OCI-LY3 (cell line): ENCODE data around the gene BBS2.

Source experiments
- H2AFZ ChIP-seq: fragments of 200-600, 300-600 bp; shearing (Covaris generic); 2 replicates; pipeline ENCODE4 v1.6.0; 2014; ENCODE audit warnings: antibody characterized with exemption, low read depth, low read length
- H3K27ac ChIP-seq: fragments of 200-600, 300-600 bp; sonication (generic); 2 replicates; pipeline ENCODE4 v1.5.1; 2014; ENCODE audit warnings: mild to moderate bottlenecking, low read length, moderate library complexity, mixed read lengths
- H3K27me3 ChIP-seq: fragments of 200-600, 300-600 bp; sonication (generic); 2 replicates; pipeline ENCODE4 v1.6.1; 2014; ENCODE audit warnings: low read depth, low read length, mixed read lengths
- H3K36me3 ChIP-seq: fragments of 200-600, 300-600 bp; sonication (generic); replicated peaks from 2 replicates; pipeline ENCODE3; 2014; ENCODE audit warnings: low read depth, low read length, mixed read lengths
- H3K4me1 ChIP-seq: fragments of 300-600, 200-600 bp; sonication (generic); 2 replicates; pipeline ENCODE4 v1.6.1; 2014; ENCODE audit warnings: low read length, mixed read lengths
- H3K4me2 ChIP-seq: fragments of 200-600, 300-600 bp; sonication (generic); 2 replicates; pipeline ENCODE4 v1.6.1; 2014; ENCODE audit warnings: low read length, mixed read lengths
- H3K4me3 ChIP-seq: fragments of 300-600, 200-600 bp; sonication (generic); 2 replicates; pipeline ENCODE4 v1.5.1; 2014; ENCODE audit warnings: antibody characterized with exemption, mild to moderate bottlenecking, low read length, moderate library complexity
- H3K79me2 ChIP-seq: fragments of 300-600, 200-600 bp; shearing (Covaris generic); 2 replicates; pipeline ENCODE4 v1.6.1; 2014; ENCODE audit warnings: mild to moderate bottlenecking, low read length, mixed read lengths
- H3K9ac ChIP-seq: fragments of 300-600, 200-600 bp; shearing (Covaris generic); 2 replicates; pipeline ENCODE4 v1.6.0; 2014; ENCODE audit warnings: mild to moderate bottlenecking, low read length, moderate library complexity
- H3K9me3 ChIP-seq: fragments of 200-600, 300-600 bp; shearing (Covaris generic); 2 replicates; pipeline ENCODE4 v1.6.1; 2014; ENCODE audit warnings: low read length, mixed read lengths; ENCODE audit not compliant: insufficient read depth
- H4K20me1 ChIP-seq: fragments of 200-600, 300-600 bp; sonication (generic); 2 replicates; pipeline ENCODE4 v1.6.1; 2016; ENCODE audit warnings: low read length, mixed read lengths; ENCODE audit not compliant: insufficient read depth
- EZH2phosphoT487 ChIP-seq: fragments of 200-600 bp; shearing (Covaris generic); IDR thresholded peaks from 2 replicates; pipeline ENCODE4 v1.6.1; 2018; ENCODE audit warnings: antibody characterized with exemption, mixed run types, low read depth
- TF ChIP-seq, protein P1 (sequence below): fragments of 200-600, 300-600 bp; sonication (generic); IDR thresholded peaks from 2 replicates; pipeline ENCODE4 v1.5.1; 2014; ENCODE audit warnings: antibody characterized with exemption, low read length, low read depth

Gene BBS2

DNA sequence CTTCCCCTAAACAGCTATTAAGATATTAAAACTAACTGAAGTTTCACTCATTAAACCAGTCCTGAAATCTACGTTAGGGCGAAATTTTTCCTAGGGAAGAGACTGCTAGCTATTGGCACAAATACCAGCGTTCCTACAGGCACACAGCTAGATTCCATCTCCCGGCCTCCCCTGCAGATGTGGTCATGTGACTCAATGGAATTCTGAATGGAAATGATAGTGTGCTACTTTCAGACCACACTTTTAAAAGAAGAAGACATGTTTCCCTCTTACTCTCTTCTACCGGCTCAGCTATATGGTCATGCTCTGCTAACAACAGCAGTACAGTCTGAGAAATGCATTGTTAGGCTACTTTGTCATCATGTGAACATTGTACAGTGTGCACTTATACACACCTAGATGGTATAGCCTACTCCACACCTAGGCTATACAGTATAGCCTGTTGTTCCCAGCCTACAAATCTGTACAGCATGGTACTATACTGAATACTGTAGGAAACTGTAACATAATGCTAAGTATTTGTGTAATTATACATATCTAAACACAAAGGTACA, 37.1 kb downstream of the BBS2 start:
- H3K27me3 ChIP-seq = no peaks in the 10 kb centered on the region
- no peak overlapping the region for H3K9ac ChIP-seq
- no peaks in the 10 kb centered on the region for H3K4me1 ChIP-seq
- no peaks in the 10 kb centered on the region for H4K20me1 ChIP-seq
- H3K4me2 ChIP-seq = no peak overlapping the region
- H3K4me3 ChIP-seq = no peak overlapping the region
- TF ChIP-seq, protein P1, sequence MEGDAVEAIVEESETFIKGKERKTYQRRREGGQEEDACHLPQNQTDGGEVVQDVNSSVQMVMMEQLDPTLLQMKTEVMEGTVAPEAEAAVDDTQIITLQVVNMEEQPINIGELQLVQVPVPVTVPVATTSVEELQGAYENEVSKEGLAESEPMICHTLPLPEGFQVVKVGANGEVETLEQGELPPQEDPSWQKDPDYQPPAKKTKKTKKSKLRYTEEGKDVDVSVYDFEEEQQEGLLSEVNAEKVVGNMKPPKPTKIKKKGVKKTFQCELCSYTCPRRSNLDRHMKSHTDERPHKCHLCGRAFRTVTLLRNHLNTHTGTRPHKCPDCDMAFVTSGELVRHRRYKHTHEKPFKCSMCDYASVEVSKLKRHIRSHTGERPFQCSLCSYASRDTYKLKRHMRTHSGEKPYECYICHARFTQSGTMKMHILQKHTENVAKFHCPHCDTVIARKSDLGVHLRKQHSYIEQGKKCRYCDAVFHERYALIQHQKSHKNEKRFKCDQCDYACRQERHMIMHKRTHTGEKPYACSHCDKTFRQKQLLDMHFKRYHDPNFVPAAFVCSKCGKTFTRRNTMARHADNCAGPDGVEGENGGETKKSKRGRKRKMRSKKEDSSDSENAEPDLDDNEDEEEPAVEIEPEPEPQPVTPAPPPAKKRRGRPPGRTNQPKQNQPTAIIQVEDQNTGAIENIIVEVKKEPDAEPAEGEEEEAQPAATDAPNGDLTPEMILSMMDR = no peak
- no peak for TF ChIP-seq EZH2phosphoT487
- H2AFZ ChIP-seq = no peak overlapping the region
- H3K36me3 ChIP-seq = peaks cover 10% of the 10 kb centered on the region
- H3K9me3 ChIP-seq = no peaks in the 10 kb centered on the region
- H3K79me2 ChIP-seq = no peaks in the 10 kb centered on the region
- no peak overlapping the region for H3K27ac ChIP-seq

DNA sequence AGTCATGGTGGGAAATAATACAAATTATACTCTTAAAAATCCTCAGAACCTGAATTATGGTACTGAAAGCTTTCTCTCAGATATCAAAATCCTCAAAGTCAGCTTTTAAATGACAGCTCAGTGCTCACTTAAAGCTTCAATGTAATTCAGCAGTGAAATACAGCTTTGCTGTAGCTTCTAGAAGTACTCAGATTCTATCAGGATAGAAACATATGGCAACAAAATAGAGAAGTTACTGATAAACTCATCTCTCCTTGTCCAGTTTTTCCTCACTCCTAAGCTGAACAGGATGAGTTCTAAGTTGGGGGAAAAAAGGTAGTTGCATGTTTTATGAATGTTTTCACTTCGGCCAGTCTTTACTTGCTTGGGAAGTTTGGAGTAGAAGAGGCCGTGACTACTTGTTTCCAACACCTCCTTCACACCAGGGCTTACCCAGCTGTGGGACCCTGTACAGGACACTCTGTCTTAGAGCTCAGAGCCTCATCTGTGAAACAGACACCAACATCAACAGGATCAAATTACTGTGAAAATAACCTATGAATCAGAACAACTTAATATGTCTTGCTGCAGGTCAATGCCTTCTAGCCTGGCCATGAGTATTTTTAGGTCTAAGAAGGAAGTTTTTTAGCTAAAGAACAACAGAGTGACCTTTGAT, 38.2 kb downstream of the BBS2 start:
- Histone ChIP-seq H3K27ac (no peak overlapping the region), H2AFZ (no peak overlapping the region), H3K4me2 (no peak overlapping the region), H3K4me3 (no peak overlapping the region), H3K79me2 (no peaks in the 10 kb centered on the region), H4K20me1 (no peaks in the 10 kb centered on the region), H3K36me3 (peaks cover 17% of the 10 kb centered on the region), H3K27me3 (no peaks in the 10 kb centered on the region), H3K4me1 (no peaks in the 10 kb centered on the region), H3K9ac (no peak overlapping the region), H3K9me3 (no peaks in the 10 kb centered on the region)
- TF ChIP-seq EZH2phosphoT487 = no peak
- TF ChIP-seq, protein P1 = no peak

DNA sequence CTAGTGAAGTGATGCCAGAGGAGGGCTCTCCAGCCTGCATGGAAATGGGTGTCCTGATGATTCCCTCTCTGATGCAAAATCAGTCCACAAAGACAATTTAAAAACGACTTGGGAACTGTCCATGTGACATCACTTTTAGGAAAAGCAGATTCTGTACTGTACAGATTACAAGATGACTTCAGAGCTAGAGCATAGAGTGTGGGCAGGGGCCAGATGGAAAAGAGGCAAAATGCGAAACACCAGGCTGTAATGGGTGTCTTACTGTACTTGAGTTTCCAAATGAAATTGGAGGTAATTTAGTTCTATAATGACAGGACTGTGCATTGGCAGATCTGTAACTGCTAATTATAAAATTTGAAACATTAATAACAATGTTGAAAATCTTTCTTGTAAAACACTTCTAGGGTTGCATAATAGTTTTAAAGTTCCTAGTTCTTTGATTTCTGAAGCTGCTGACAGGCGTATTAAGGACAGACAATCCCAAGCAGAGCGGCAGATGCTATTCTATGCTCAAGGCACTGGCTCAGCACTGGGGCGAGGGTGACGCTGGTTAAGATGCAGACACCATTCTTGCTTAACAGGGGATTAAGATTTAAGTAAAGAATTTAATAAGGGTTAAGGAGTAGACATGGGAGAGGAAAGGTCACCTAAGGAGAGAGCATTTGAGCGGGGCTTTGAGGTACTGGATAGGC, 38.9 kb downstream of the BBS2 start:
- Histone ChIP-seq H3K36me3 (peaks cover 19% of the 10 kb centered on the region), H3K79me2 (no peaks in the 10 kb centered on the region), H3K4me1 (no peaks in the 10 kb centered on the region), H4K20me1 (no peaks in the 10 kb centered on the region), H3K4me3 (no peak overlapping the region), H3K27ac (no peak overlapping the region), H2AFZ (no peak overlapping the region), H3K9ac (no peak overlapping the region), H3K27me3 (no peaks in the 10 kb centered on the region), H3K9me3 (no peaks in the 10 kb centered on the region), H3K4me2 (no peak overlapping the region)
- TF ChIP-seq EZH2phosphoT487 = no peak
- TF ChIP-seq, protein P1 = no peak

DNA sequence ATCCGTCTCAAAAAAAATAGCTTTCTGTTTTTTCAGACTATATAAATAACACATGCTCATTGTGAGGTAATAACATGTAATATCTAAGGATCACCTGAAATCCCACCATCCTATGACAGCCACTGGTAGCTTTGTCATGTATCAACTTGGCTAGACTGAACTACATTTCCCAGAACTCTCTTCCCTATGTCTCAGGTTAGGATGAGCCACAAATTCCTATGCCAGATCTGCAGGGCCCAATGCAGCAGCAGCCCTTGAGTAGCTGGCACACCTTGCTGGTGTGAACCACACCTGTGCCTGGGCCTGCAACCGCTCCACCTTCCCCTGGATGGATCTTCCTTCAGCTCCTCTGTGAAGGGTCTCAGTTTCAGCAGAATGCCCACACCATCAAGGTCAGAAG, 40.4 kb downstream of the BBS2 start:
- Histone ChIP-seq H3K9me3 (no peaks in the 10 kb centered on the region), H3K36me3 (peaks cover 33% of the 10 kb centered on the region), H3K4me3 (no peak overlapping the region), H3K79me2 (no peaks in the 10 kb centered on the region), H3K9ac (no peak overlapping the region), H3K27ac (no peak overlapping the region), H4K20me1 (no peaks in the 10 kb centered on the region), H2AFZ (no peak overlapping the region), H3K27me3 (no peaks in the 10 kb centered on the region), H3K4me1 (no peaks in the 10 kb centered on the region), H3K4me2 (no peak overlapping the region)
- TF ChIP-seq, protein P1 = no peak
- TF ChIP-seq EZH2phosphoT487 = no peak
